HepG2 (cell line): ENCODE results near the gene WDR83. TPM values are rescaled to one million over a fixed set of nuclear protein-coding genes. Genes with fewer than 3 reads are reported as not detected.

Experiments
- ATAC-seq: fragments of 200-7000 bp; cut with Tn5 transposase; 3 replicates; pipeline ENCODE4 v1.9.1; 2020; ENCODE audit warnings: mild to moderate bottlenecking, moderate library complexity
- BruUV-seq: library from RNA; stranded (reverse); fragments of 400-500 nt; replicated peaks from 2 replicates; lab custom pipeline; 2021; lab: Mats Ljungman, UMichigan
- CTCF ChIA-PET: fragments of 300-600 bp; formaldehyde crosslinking; extraction: SDS; loops from one replicate; lab custom pipeline; 2021; ENCODE audit warnings: low total read pairs, inconsistent platforms, low intra/inter-chr PET ratio; lab: Yijun Ruan, JAX
- POLR2A ChIA-PET: fragments of 350-600 bp; sonication (Branson Sonifier 250); formaldehyde crosslinking; loops from one replicate; lab custom pipeline; 2020; ENCODE audit warnings: antibody characterized with exemption, inconsistent platforms; lab: Yijun Ruan, JAX
- DNase-seq: peaks from one replicate; pipeline ENCODE4 v3.0.0-alpha.2; 2015; ENCODE audit warnings: low spot score
- FAIRE-seq: peaks from 3 replicates; lab custom pipeline; 2011; peaks lifted over from hg19 to GRCh38; lab: Jason Lieb, UNC
- H2AFZ ChIP-seq: one replicate; pipeline ENCODE4 v1.6.1; 2011; ENCODE audit warnings: low read length, inconsistent platforms
- H3K27ac ChIP-seq: fragments of 300-600 bp; 3 replicates; pipeline ENCODE4 v1.8.0; 2011; ENCODE audit warnings: mixed run types, mild to moderate bottlenecking, mixed read lengths, low read length, inconsistent platforms; ENCODE audit not compliant: insufficient read depth; ENCODE audit errors: extremely low read length
- H3K27me3 ChIP-seq, 2 experiments: fragments of 200-600 bp in 1 of 2; 2 replicates in 1 of 2; 3 replicates in 1 of 2; pipeline versions ENCODE4 v1.6.0 to v1.8.0; 2011; ENCODE audit warnings: low read length in 2 of 2, mild to moderate bottlenecking in 2 of 2, moderate library complexity in 2 of 2, inconsistent platforms in 1 of 2; ENCODE audit not compliant: insufficient read depth in 2 of 2, control insufficient read depth in 1 of 2
- H3K36me3 ChIP-seq, 2 experiments: fragments of 200-600 bp in 1 of 2; replicated peaks in 1 of 2; 2 replicates in 1 of 2; 3 replicates in 1 of 2; pipeline versions ENCODE4 v1.5.1 to v1.8.0; 2011; ENCODE audit warnings: low read length in 2 of 2, inconsistent platforms in 1 of 2; ENCODE audit not compliant: insufficient read depth in 2 of 2, control insufficient read depth in 1 of 2
- H3K4me1 ChIP-seq: 2 replicates; pipeline ENCODE4 v1.5.1; 2012; ENCODE audit warnings: low read length, inconsistent platforms; ENCODE audit not compliant: insufficient read depth
- H3K4me2 ChIP-seq: 2 replicates; pipeline ENCODE4 v1.6.0; 2011; ENCODE audit warnings: low read depth, low read length, inconsistent platforms
- H3K4me3 ChIP-seq, 3 experiments: fragments of 200-600 bp in 1 of 3; sonication (generic), shearing (Covaris generic) in 1 of 3; replicated peaks in 1 of 3; 2 replicates each; pipeline ENCODE4 v1.5.1; 2011 to 2016; ENCODE audit warnings: low read length in 3 of 3, inconsistent platforms in 2 of 3, low read depth in 2 of 3, mild to moderate bottlenecking in 2 of 3, control low read depth in 1 of 3, mixed read lengths in 1 of 3; ENCODE audit not compliant: insufficient read depth in 1 of 3
- H3K79me2 ChIP-seq: one replicate; pipeline ENCODE4 v1.6.1; 2011; ENCODE audit warnings: low read length, inconsistent platforms; ENCODE audit not compliant: insufficient read depth
- H3K9ac ChIP-seq: 2 replicates; pipeline ENCODE4 v1.6.0; 2011; ENCODE audit warnings: mild to moderate bottlenecking, low read depth, low read length, inconsistent platforms; ENCODE audit not compliant: insufficient read depth
- H3K9me3 ChIP-seq: 2 replicates; pipeline ENCODE4 v1.5.1; 2012; ENCODE audit warnings: mild to moderate bottlenecking, low read length
- H4K20me1 ChIP-seq: 2 replicates; pipeline ENCODE4 v1.6.0; 2011; ENCODE audit warnings: inconsistent platforms, mild to moderate bottlenecking, low read length, moderate library complexity; ENCODE audit not compliant: insufficient read depth
- CBX1 ChIP-seq: IDR thresholded peaks from one replicate; pipeline ENCODE4 v1.6.1; 2016; ENCODE audit warnings: antibody characterized with exemption, low read depth
- FOXA1 ChIP-seq, 2 experiments: fragments of 450-650 bp in 1 of 2; sonication (generic) in 1 of 2; formaldehyde crosslinking in 1 of 2; IDR thresholded peaks; 2 replicates each; pipeline versions ENCODE4 v1.4.0 to v1.6.1; 2016 to 2020; ENCODE audit warnings: missing genetic modification reagents in 1 of 2
- FOXK2 ChIP-seq: fragments of 450-650 bp; IDR thresholded peaks from 2 replicates; pipeline ENCODE4 v1.6.1; 2016
- GMEB2 ChIP-seq: IDR thresholded peaks from 2 replicates; pipeline ENCODE4 v1.6.1; 2016; ENCODE audit warnings: missing biosample characterization, missing genetic modification reagents, low read depth
- HHEX ChIP-seq: IDR thresholded peaks from 2 replicates; pipeline ENCODE4 v1.6.1; 2016; ENCODE audit warnings: control low read depth
- KDM4B ChIP-seq: sonication (generic); formaldehyde crosslinking; IDR thresholded peaks from 2 replicates; pipeline ENCODE4 v1.4.0; 2020; ENCODE audit warnings: missing genetic modification reagents
- NFIC ChIP-seq: IDR thresholded peaks from 2 replicates; pipeline ENCODE4 v1.6.1; 2012; ENCODE audit warnings: mild to moderate bottlenecking, low read length, inconsistent platforms
- SMARCC2 ChIP-seq: fragments of 450-650 bp; IDR thresholded peaks from 2 replicates; pipeline ENCODE4 v1.6.1; 2017; ENCODE audit warnings: antibody characterized with exemption, mild to moderate bottlenecking
- SMC3 ChIP-seq: IDR thresholded peaks from 2 replicates; pipeline ENCODE4 v1.6.1; 2011; ENCODE audit warnings: low read length, improper control_type of control experiment
- SRSF9 ChIP-seq: fragments of 200-400 bp; formaldehyde crosslinking; IDR thresholded peaks from 2 replicates; pipeline ENCODE4 v1.6.1; 2018; ENCODE audit warnings: borderline replicate concordance, mild to moderate bottlenecking, low read depth, low read length; ENCODE audit not compliant: insufficient read depth, poor library complexity, severe bottlenecking
- TEAD2 ChIP-seq: sonication (generic); formaldehyde crosslinking; IDR thresholded peaks from 2 replicates; pipeline ENCODE4 v1.9.0; 2021; ENCODE audit warnings: missing genetic modification reagents
- TFDP2 ChIP-seq: sonication (generic); formaldehyde crosslinking; IDR thresholded peaks from 2 replicates; pipeline ENCODE4 v1.4.0; 2020; ENCODE audit warnings: missing genetic modification reagents
- TMF1 ChIP-seq: sonication (generic); formaldehyde crosslinking; IDR thresholded peaks from 2 replicates; pipeline ENCODE4 v1.8.1; 2022; ENCODE audit warnings: low read depth, missing genetic modification reagents
- ZBTB7A ChIP-seq: sonication (generic); formaldehyde crosslinking; IDR thresholded peaks from 2 replicates; pipeline ENCODE4 v1.8.0; 2022; ENCODE audit warnings: mild to moderate bottlenecking, missing genetic modification reagents
- ZNF430 ChIP-seq: sonication (generic); formaldehyde crosslinking; IDR thresholded peaks from 2 replicates; pipeline ENCODE4 v1.9.0; 2021; ENCODE audit warnings: mild to moderate bottlenecking, missing genetic modification reagents
- ZNF691 ChIP-seq: sonication (generic); formaldehyde crosslinking; IDR thresholded peaks from 2 replicates; pipeline ENCODE4 v1.4.0; 2020; ENCODE audit warnings: missing genetic modification reagents, low read depth, mild to moderate bottlenecking, borderline replicate concordance
- ZNF780A ChIP-seq: sonication (generic); formaldehyde crosslinking; IDR thresholded peaks from 2 replicates; pipeline ENCODE4 v1.8.0; 2022; ENCODE audit warnings: mild to moderate bottlenecking, missing genetic modification reagents, moderate library complexity
- WGBS: methylation state at CpG from one replicate; pipeline ENCODE4 v1.1.6; 2017; ENCODE audit warnings: low lambda C conversion rate; 5-methylcytosine and 5-hydroxymethylcytosine counted together
- in situ Hi-C: cut with HindIII; loops from 2 replicates; pipeline ENCODE4 v1.10.0; 2017; ENCODE audit warnings: low pct_unique_long_range_greater_than_20kb; ENCODE audit not compliant: extremely low pct_ligation_motif_present
- intact Hi-C: fragments of 100-400 bp; cut with micrococcal nuclease; formaldehyde crosslinking; loops from one replicate; pipeline ENCODE4 v1.10.0; 2022; ENCODE audit not compliant: unreplicated experiment
- polyA plus RNA-seq, 8 experiments: library from polyadenylated mRNA; depleted of rRNA in 3 of 8; stranded (reverse) in 7 of 8; unstranded in 1 of 8; fragments of >200 nt; fragmentation: Illumina TruSeq in 4 of 8; extraction: Trizol in 4 of 8; gene quantifications; 2 replicates each; pipeline versions ENCODE4 v1.2.1 to v1.2.3, GENCODE V29; 2011 to 2016; ENCODE audit warnings: low read depth in 4 of 8, missing spikeins in 1 of 8, mixed read lengths in 1 of 8; ENCODE audit not compliant: insufficient read depth in 1 of 8
- total RNA-seq, 5 experiments: library from RNA; depleted of rRNA; stranded (reverse); fragments of >200 nt; fragmentation: Illumina TruSeq; extraction: Trizol; gene quantifications; 2 replicates each; pipeline ENCODE4 v1.2.3, GENCODE V29; 2016; ENCODE audit warnings: low read depth in 1 of 5
- TF ChIP-seq, protein P1 (sequence below): sonication (generic); formaldehyde crosslinking; IDR thresholded peaks from 2 replicates; pipeline ENCODE4 v1.4.0; 2020; ENCODE audit warnings: mild to moderate bottlenecking, missing genetic modification reagents
- TF ChIP-seq, protein P2 (sequence below): sonication (generic); formaldehyde crosslinking; IDR thresholded peaks from 2 replicates; pipeline ENCODE4 v1.4.0; 2020; ENCODE audit warnings: missing genetic modification reagents, borderline replicate concordance

The WDR83 gene
- total and polyA plus RNA-seq, 2 of the 13 experiments (the other 11 are each of a cell fraction or from before 2014, with no cell fraction given) = 4.5 to 10.7 TPM

DNA sequence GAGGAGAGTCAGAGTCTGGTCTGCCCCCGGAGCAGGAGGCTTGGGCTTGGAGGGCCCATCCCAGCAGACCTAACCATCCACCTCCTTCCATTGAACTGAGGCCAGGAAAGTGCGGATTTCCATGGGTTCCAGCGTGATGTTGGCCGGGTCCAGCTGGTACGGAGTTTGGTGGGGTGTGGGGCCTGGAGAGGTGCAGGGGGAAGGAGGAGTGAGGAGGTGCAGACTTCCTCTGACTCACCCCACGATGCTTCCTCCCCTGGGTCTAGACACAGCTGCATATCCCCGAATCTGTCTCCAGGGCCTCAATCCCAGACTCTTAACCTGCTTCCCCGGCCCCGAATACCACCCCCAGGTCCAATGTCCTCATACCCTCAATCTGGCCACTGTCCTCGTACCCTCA lies 20.1 kb upstream of the WDR83 start:
- in situ Hi-C loops = no loop called here
- no peak overlapping the region for H3K9ac ChIP-seq
- TF ChIP-seq SMARCC2 (no peak), GMEB2 (CRISPR knock-in tag) (no peak), TEAD2 (no peak), ZNF691 (CRISPR knock-in tag) (no peak), SMC3 (no peak), FOXA1 (IDR thresholded peaks at IDR 0.05) (no peak), FOXA1 (CRISPR knock-in tag; IDR thresholded peaks at IDR 0.05) (no peak), FOXK2 (no peak), TFDP2 (CRISPR knock-in tag) (no peak), ZNF430 (no peak), CBX1 (no peak), ZBTB7A (CRISPR knock-in tag) (no peak), HHEX (CRISPR knock-in tag) (no peak), KDM4B (no peak), TMF1 (CRISPR knock-in tag) (no peak), NFIC (no peak), SRSF9 (no peak), ZNF780A (CRISPR knock-in tag) (no peak)
- TF ChIP-seq, protein P1, sequence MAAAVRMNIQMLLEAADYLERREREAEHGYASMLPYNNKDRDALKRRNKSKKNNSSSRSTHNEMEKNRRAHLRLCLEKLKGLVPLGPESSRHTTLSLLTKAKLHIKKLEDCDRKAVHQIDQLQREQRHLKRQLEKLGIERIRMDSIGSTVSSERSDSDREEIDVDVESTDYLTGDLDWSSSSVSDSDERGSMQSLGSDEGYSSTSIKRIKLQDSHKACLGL (CRISPR knock-in tag) = no peak
- TF ChIP-seq, protein P2, sequence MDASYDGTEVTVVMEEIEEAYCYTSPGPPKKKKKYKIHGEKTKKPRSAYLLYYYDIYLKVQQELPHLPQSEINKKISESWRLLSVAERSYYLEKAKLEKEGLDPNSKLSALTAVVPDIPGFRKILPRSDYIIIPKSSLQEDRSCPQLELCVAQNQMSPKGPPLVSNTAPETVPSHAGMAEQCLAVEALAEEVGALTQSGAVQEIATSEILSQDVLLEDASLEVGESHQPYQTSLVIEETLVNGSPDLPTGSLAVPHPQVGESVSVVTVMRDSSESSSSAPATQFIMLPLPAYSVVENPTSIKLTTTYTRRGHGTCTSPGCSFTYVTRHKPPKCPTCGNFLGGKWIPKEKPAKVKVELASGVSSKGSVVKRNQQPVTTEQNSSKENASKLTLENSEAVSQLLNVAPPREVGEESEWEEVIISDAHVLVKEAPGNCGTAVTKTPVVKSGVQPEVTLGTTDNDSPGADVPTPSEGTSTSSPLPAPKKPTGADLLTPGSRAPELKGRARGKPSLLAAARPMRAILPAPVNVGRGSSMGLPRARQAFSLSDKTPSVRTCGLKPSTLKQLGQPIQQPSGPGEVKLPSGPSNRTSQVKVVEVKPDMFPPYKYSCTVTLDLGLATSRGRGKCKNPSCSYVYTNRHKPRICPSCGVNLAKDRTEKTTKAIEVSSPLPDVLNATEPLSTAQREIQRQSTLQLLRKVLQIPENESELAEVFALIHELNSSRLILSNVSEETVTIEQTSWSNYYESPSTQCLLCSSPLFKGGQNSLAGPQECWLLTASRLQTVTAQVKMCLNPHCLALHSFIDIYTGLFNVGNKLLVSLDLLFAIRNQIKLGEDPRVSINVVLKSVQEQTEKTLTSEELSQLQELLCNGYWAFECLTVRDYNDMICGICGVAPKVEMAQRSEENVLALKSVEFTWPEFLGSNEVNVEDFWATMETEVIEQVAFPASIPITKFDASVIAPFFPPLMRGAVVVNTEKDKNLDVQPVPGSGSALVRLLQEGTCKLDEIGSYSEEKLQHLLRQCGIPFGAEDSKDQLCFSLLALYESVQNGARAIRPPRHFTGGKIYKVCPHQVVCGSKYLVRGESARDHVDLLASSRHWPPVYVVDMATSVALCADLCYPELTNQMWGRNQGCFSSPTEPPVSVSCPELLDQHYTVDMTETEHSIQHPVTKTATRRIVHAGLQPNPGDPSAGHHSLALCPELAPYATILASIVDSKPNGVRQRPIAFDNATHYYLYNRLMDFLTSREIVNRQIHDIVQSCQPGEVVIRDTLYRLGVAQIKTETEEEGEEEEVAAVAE = no peak
- no peaks in the 10 kb centered on the region for H3K36me3 ChIP-seq
- no peak overlapping the region for H3K4me2 ChIP-seq
- H3K79me2 ChIP-seq = no peaks in the 10 kb centered on the region
- 88% methylated on average over 9 of the region's 10 CpGs for whole genome bisulfite sequencing
- ChIA-PET POLR2A (no interaction called here), CTCF (no interaction called here)
- FAIRE-seq (no peak), DNase-seq (no peak), ATAC-seq (no peak)
- H3K9me3 ChIP-seq = no peaks in the 10 kb centered on the region
- H3K4me1 ChIP-seq = no peaks in the 10 kb centered on the region
- H3K27me3 ChIP-seq = no peaks in the 10 kb centered on the region
- no peak overlapping the region for H3K4me3 ChIP-seq
- no peak overlapping the region for H3K27ac ChIP-seq
- H2AFZ ChIP-seq = no peak overlapping the region
- BruUV-seq = no TSS peak
- H4K20me1 ChIP-seq = no peaks in the 10 kb centered on the region
- intact Hi-C loops = no loop called here
